Cardiac septum (tissue), 1 donor: ENCODE results near the gene HPCAL1. TPM values are rescaled to one million over a fixed set of nuclear protein-coding genes. Genes with fewer than 3 reads are reported as not detected.

Source experiments
- DNase-seq: peaks from one replicate; pipeline ENCODE4 v3.0.0-alpha.2; 2020; ENCODE audit warnings: low spot score
- intact Hi-C: fragments of 100-400 bp; cut with DNase I; formaldehyde crosslinking; loops from one replicate; pipeline ENCODE4 v1.14.0; 2022
- total RNA-seq: library from RNA; stranded (reverse); fragmentation: NEBNext Ultra II Directional; extraction: Animal tissue kit (Norgen Biotek cat#: 25700); gene quantifications from one replicate; pipeline ENCODE4 v1.2.1, GENCODE V29; 2021
- donor health status: DM: no; HTN: no; CAD: no.

HPCAL1 gene
- total RNA-seq, 1 donor from 2014 or later = 21.6 TPM

- no peak for DNase-seq
- intact Hi-C loops = no loop called here
Measured at GRCh38 chr2:10343191-10343590, 40.5 kb downstream of the HPCAL1 start.

DNA sequence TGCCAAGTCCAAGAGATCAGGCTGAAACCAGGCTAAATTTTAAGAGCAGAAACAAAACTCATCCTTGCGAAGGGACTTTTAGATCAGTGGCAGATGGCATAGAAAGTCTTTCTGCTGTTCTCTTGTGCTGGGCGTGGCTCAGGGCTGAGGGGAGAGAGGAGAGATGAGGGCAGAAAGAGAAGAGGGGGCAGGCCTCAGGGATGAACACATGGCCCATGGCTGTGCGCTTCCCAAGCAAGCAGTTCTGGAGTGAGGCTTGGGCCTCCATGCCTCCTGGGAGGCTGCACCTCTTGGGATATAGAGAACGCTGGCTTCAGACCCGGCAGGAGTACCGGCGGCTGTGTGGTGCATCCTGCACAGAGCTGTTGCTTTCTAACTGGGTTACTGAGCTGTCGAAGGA lies 41.0 kb downstream of the HPCAL1 start:
- no peak for DNase-seq
- intact Hi-C loops = no loop called here

DNA sequence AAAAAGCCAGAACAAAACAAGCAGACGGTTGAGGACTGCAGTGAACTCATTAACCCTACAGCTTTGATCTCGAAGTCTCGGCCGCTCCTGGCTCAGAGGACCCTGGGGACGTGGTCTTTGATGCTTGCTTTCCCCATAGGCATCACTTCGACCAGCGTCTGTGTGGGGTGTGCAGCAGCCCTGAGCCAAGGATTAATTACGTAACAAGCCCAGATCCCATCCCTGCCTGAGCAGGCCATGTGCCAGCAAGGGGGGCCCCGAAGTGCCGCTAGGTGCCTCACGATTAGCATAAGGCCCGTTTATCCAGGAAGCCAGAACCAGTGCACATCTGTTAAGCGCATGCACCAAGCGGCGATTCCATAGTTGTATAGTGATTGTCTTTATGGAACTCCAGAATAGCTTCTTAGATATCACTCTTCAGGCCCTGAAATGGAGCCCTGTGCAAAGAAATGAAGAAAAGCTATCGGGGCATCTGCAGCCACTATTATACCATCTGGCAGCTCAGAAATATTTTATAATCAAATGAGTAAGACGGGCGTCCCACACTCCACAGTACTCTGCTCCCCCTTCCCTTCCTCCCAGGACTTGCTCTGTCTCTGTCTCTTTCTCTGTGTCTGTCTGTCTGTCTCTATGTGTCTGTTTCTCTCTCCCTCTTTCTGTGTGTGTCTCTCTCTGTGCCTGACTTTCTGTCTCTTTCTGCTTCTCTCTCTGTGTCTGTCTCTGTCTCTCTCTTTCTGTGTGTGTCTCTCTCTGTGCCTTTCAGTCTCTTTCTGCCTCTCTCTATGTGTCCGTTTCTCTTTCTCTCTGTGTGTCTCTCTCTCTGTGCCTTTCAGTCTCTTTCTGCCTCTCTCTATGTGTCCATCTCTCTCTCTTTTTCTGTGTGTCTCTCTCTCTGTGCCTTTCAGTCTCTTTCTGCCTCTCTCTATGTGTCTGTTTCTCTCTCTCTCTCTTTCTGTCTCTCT lies 41.7 kb downstream of the HPCAL1 start:
- no peak for DNase-seq
- intact Hi-C loops = no loop called here

DNA sequence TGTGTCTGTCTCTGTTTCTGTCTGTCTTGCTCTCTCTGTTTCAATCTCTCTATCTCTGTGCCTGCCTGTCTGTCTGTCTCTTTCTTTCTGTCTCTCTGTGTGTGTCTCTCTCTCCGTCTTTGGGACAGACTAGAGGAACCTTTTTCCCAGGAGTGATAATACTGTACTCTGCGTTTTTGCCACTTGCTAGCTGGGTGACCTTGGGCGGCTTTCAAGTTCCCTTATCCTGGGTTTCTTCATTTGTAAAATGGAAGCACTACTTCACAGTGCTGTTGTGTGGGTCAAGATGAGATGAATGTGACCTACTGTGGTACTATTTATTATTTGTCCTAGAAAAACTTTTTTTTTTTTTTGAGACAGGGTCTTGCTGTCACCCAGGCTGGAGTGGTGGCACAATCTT lies 42.4 kb downstream of the HPCAL1 start:
- intact Hi-C loops = no loop called here
- no peak for DNase-seq

DNA sequence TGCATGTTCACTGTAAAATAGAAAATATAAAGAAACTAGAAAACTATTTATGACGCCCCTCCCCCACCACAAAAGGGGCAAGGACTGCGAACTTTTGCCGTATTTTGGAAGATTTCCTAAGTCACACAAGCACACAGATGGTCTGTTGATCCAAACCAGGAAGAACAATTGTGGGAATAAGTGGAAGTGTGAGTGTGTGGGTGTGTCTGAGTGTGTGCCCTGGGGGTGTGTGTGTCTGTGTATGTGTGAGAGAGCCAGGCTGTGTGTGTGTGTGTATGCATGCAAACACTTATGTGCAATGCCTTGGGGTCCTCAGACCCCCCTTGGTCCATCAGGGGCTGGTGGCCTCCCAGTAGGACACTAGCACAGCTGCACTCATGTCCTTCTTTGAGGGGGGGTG lies 43.1 kb downstream of the HPCAL1 start:
- DNase-seq = no peak

DNA sequence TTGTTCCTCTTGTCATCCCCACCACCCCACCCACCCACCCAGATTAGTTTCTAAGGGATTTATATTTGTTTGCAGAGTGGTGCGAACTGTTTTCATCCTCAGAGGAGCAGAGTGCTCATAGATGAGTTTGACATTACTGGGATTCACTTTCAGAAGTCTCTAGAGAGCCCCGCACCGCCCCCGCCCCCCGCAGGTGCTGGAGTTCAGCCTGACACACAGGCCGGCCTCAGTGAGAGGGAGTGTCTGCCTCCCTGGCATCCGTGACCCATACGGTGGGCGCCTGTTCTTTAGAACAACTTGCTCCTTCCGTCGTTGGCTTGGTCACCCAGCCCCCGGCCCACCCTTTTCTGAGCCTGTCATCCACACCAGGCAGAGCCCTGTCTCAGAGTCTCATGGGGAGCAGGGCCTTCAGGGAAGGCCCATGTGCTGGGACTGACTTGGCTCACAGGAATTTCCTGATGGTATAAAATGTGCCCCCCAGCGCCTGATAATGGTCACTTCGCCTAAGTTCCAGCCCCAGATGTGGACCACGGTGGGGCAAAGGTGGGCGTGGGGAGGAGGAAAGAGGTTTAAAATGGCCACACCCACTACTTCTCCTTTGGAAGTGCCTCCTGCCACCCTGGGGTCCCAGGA lies 44.3 kb downstream of the HPCAL1 start:
- DNase-seq = no peak
- intact Hi-C loops = no loop called here

More for the DNA sequence above, 43.1 kb downstream of the HPCAL1 start:
- intact Hi-C loops = no loop called here

DNA sequence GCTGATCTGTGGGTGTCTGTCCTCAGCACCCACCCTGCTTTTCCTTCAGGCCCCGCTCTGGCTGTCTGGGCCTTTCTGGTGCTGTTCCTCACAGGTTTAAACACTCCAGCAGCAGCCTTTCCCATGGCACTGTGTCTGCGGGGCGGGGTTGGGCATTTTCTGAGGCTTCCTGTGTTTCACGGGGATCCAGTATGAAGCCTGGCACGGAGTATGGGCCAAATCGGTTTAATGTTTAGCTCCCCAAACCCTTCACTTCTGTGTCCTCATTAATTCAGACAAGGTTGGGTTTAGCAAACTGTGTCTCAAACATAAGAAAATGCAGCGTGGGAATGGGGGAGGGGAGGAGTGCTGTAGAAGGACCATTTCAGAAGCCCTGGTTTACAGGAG lies 44.9 kb downstream of the HPCAL1 start:
- intact Hi-C loops = no loop called here
- no peak for DNase-seq

GRCh38 chr2:10348891-10349290 lies 46.2 kb downstream of the HPCAL1 start:
- intact Hi-C loops = no loop called here
- DNase-seq = no peak

GRCh38 chr2:10350761-10351160 lies 48.1 kb downstream of the HPCAL1 start:
- DNase-seq = no peak
- intact Hi-C loops = no loop called here

- DNase-seq = no peak
- intact Hi-C loops = no loop called here
Measured at GRCh38 chr2:10352361-10352760, 49.7 kb downstream of the HPCAL1 start.

DNA sequence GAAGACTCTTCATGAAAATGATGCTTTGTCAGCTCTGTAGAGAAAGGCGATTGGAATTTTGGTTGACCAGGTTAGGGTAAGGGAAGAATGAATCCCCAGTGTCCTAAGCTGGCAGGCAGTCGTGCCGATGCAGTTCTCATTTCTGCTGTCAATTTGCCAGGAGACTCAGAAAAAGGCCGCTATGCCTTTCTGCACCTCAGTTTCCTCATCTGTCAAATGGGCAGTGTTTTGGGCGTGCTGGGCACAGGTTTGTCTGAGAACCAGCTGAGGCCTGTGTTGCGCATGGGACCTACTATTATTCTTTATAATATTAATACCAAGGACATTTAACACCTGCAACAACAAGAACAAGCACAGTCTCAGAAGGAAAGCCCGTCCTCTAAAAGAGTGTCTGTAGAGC lies 50.3 kb downstream of the HPCAL1 start:
- no peak for DNase-seq
- intact Hi-C loops = no loop called here

- no peak for DNase-seq
- intact Hi-C loops = no loop called here
Measured at GRCh38 chr2:10353931-10354330, 51.2 kb downstream of the HPCAL1 start.

DNA sequence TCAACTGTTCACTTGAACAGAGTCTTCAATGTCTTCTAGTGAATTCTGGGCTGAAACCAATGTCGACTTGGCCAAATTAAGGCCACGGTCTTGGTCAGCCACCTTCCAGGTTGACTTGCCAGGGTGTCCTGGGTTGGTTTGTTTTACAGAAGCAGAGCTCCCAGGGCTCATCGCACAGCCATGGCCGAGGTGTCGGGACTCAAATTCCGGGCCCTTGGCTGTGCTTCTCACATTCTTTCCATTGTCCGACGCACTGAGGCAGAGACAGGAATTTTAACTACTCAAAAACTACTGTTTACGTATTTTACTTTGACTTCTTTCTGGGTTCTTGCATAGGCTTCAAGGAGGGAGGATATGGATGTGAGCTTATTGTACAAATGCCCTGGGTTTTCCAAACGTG lies 51.7 kb downstream of the HPCAL1 start:
- intact Hi-C loops = no loop called here
- DNase-seq = no peak

DNA sequence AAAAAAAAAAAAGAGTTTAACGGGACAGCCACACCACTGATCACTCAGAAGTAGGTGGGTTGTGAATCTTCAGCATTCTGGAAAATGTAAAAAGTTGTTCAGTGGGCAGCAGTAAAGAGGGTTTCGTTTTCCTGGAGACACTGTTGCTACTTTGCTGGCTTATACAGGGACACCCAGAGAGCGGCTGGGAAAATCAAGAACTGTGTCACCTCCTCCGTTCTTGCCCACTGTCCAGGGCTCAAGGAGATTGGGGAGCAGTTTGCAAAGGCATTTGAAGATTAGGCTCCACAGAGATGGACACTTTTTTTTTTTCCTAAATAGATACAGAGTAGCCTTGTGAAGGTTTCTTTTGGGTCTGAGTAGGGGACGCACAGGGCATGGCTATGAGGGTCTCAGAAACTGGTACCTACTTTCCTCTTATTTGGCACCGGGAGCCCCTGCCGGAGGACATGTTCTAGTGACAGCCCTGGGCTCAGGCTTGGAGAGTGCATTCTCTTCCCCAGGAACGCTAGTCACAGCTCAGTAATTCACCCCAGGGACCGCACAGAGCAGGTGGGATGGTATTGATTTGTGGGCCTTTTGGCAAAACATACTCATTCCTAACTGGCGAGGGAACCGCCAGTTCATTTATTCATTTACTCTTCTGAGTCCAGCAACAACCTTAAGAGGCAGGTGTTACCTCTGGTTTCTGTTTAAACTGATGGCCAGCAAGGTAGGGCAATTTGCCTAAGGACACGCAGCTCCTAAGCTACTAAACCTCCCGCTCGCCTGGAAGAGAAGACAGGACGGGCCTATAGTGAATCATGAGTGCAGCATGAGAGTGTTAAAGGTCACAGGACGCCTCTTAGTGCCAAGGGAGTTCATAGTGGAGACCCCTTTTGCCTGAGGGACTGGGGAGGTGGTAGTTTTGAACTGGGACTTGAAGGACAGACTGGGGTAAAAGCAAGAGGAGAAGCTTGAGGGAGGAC lies 53.1 kb downstream of the HPCAL1 start:
- intact Hi-C loops = no loop called here
- DNase-seq = no peak

- no peak for DNase-seq
- intact Hi-C loops = no loop called here
Measured at GRCh38 chr2:10356439-10356811, 53.7 kb downstream of the HPCAL1 start.

- intact Hi-C loops = no loop called here
- no peak for DNase-seq
Measured at GRCh38 chr2:10357193-10358169, 54.8 kb downstream of the HPCAL1 start.

DNA sequence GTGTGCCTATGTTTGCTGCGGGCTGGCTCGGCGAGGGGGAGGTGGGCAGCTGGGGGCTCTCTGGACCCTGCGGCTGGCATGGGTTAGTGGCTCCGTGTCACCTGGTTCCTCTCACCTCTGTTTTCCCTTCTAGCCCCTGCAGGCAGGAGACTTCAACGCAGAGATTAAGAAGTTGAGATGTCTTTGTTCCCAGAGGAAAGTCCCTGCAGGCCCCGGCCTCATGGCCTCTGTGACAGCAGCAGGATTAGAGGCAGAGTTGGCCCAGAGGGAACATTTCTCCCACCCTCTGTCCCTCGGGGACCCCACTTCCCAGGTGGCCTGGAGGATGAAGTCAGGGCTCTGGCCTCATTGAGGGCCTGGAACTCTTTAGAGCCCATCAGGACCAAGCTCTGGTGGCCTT lies 56.5 kb downstream of the HPCAL1 start:
- no peak for DNase-seq
- intact Hi-C loops = no loop called here

- DNase-seq = no peak
- intact Hi-C loops = no loop called here
Measured at GRCh38 chr2:10359731-10360329, 57.1 kb downstream of the HPCAL1 start.

- DNase-seq = no peak
Measured at GRCh38 chr2:10360460-10360849, 57.8 kb downstream of the HPCAL1 start.

More at GRCh38 chr2:10360460-10360849, 57.8 kb downstream of the HPCAL1 start:
- intact Hi-C loops = no loop called here
